ENCODE measurements around the gene TNFRSF12A. TPM values are rescaled to one million over a fixed set of nuclear protein-coding genes. Genes with fewer than 3 reads are reported as not detected.
A peak's percentile ranks its signal among the peaks of the same experiment; 100 is the strongest.

The TNFRSF12A gene
- total and polyA plus RNA-seq, 2 of the 13 experiments (the other 11 are each of a cell fraction or from before 2014, with no cell fraction given) = 61.9 to 66.0 TPM

DNA sequence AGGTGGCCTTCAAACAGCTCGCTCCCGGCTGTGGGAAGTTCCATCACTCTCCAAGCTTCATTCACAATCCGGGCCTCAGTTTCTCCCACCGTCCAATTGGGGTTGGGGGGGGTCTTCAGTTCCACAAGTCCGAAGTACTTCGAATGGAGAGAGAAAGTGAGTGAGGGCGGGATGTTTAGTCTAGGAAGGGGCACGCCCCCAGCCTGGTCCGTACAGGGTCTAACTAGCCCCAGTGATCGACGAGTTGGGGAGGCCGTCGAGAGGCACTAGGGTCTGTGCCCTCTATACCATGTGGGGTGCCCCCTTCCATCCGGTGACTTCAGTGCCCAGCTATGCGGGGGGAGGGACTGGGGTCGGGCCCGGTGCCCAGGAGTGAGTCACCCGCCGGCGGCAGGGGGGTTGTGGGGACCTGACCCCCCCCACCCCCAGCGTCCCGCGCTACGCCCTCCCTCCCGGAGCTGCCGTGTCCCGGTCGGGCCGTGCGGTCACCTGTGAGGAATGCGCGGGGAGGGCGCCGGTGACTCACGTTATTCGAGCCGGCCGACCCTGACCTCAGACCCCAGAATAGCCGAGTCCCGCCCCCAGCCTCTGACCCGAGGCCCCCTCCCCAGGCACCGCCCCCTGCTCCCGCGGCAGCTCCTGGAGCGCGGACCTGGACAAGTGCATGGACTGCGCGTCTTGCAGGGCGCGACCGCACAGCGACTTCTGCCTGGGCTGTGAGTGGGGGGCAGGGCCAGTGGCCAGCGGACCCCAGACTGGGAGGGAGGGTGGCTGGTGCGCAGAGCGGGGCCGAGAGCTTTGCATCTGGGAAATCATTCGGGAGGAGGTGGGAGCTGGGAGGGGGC lies 658 bp downstream of the TNFRSF12A start (continued):
- peak; percentile 64; the same call in 1 of the 2 replicates for TF ChIP-seq DMAP1 (CRISPR knock-in tag; IDR thresholded peaks at IDR 0.05)
- TF ChIP-seq SNAPC2 (CRISPR knock-in tag; IDR thresholded peaks at IDR 0.05) = no peak
- TF ChIP-seq, protein P1, sequence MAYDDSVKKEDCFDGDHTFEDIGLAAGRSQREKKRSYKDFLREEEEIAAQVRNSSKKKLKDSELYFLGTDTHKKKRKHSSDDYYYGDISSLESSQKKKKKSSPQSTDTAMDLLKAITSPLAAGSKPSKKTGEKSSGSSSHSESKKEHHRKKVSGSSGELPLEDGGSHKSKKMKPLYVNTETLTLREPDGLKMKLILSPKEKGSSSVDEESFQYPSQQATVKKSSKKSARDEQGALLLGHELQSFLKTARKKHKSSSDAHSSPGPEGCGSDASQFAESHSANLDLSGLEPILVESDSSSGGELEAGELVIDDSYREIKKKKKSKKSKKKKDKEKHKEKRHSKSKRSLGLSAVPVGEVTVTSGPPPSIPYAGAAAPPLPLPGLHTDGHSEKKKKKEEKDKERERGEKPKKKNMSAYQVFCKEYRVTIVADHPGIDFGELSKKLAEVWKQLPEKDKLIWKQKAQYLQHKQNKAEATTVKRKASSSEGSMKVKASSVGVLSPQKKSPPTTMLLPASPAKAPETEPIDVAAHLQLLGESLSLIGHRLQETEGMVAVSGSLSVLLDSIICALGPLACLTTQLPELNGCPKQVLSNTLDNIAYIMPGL (CRISPR knock-in tag; IDR thresholded peaks at IDR 0.05; ENCODE audit: borderline replicate concordance in 1 of 2, low read depth in 1 of 2) = peak; percentile 44 to 64; a peak in 3 of 4 replicates
- TF ChIP-seq SMAD9 (CRISPR knock-in tag; IDR thresholded peaks at IDR 0.05) = 0 out of 2 replicates have a peak, but pooled peaks have one; percentile 29
- TF ChIP-seq ZFAT (CRISPR knock-in tag; conservative IDR thresholded peaks at IDR 0.05) = no peak
- TF ChIP-seq, protein P2, sequence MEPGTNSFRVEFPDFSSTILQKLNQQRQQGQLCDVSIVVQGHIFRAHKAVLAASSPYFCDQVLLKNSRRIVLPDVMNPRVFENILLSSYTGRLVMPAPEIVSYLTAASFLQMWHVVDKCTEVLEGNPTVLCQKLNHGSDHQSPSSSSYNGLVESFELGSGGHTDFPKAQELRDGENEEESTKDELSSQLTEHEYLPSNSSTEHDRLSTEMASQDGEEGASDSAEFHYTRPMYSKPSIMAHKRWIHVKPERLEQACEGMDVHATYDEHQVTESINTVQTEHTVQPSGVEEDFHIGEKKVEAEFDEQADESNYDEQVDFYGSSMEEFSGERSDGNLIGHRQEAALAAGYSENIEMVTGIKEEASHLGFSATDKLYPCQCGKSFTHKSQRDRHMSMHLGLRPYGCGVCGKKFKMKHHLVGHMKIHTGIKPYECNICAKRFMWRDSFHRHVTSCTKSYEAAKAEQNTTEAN (CRISPR knock-in tag; conservative IDR thresholded peaks at IDR 0.05) = 0 out of 2 replicates have a peak, but pooled peaks have one; percentile 32
- TF ChIP-seq MEF2D (CRISPR knock-in tag; IDR thresholded peaks at IDR 0.05) = peak; percentile 94
- no peak for TF ChIP-seq FOXK2 (IDR thresholded peaks at IDR 0.05)
- TF ChIP-seq MTF1 (CRISPR knock-in tag; IDR thresholded peaks at IDR 0.05) = no peak
- no peak for TF ChIP-seq KLF13 (CRISPR knock-in tag; IDR thresholded peaks at IDR 0.05)
- peak; percentile 19; the same call in 1 of the 2 replicates for TF ChIP-seq TAF1 (CRISPR knock-in tag; IDR thresholded peaks at IDR 0.05)
- TF ChIP-seq ZNF841 (CRISPR knock-in tag; IDR thresholded peaks at IDR 0.05; ENCODE audit: borderline replicate concordance) = no peak
- no peak; the same call in 1 of the 2 replicates for TF ChIP-seq NR1H2 (CRISPR knock-in tag; IDR thresholded peaks at IDR 0.05; ENCODE audit: borderline replicate concordance, low read depth)
- no peak; the same call in 1 of the 2 replicates for TF ChIP-seq ZNF564 (CRISPR knock-in tag; IDR thresholded peaks at IDR 0.05)
- peak; percentile 94 for TF ChIP-seq JUNB (CRISPR knock-in tag; IDR thresholded peaks at IDR 0.05; ENCODE audit: borderline replicate concordance)
- 0 out of 2 replicates have a peak, but pooled peaks have one; percentile 24 for TF ChIP-seq ZFY (CRISPR knock-in tag; IDR thresholded peaks at IDR 0.05)
- TF ChIP-seq, protein P3, sequence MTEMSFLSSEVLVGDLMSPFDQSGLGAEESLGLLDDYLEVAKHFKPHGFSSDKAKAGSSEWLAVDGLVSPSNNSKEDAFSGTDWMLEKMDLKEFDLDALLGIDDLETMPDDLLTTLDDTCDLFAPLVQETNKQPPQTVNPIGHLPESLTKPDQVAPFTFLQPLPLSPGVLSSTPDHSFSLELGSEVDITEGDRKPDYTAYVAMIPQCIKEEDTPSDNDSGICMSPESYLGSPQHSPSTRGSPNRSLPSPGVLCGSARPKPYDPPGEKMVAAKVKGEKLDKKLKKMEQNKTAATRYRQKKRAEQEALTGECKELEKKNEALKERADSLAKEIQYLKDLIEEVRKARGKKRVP (CRISPR knock-in tag; IDR thresholded peaks at IDR 0.05) = peak in 1 of 2 experiments; percentile 41; a peak in 1 of 4 replicates
- peak; percentile 80 for TF ChIP-seq NCOA2 (CRISPR knock-in tag; IDR thresholded peaks at IDR 0.05)
- TF ChIP-seq, protein P4, sequence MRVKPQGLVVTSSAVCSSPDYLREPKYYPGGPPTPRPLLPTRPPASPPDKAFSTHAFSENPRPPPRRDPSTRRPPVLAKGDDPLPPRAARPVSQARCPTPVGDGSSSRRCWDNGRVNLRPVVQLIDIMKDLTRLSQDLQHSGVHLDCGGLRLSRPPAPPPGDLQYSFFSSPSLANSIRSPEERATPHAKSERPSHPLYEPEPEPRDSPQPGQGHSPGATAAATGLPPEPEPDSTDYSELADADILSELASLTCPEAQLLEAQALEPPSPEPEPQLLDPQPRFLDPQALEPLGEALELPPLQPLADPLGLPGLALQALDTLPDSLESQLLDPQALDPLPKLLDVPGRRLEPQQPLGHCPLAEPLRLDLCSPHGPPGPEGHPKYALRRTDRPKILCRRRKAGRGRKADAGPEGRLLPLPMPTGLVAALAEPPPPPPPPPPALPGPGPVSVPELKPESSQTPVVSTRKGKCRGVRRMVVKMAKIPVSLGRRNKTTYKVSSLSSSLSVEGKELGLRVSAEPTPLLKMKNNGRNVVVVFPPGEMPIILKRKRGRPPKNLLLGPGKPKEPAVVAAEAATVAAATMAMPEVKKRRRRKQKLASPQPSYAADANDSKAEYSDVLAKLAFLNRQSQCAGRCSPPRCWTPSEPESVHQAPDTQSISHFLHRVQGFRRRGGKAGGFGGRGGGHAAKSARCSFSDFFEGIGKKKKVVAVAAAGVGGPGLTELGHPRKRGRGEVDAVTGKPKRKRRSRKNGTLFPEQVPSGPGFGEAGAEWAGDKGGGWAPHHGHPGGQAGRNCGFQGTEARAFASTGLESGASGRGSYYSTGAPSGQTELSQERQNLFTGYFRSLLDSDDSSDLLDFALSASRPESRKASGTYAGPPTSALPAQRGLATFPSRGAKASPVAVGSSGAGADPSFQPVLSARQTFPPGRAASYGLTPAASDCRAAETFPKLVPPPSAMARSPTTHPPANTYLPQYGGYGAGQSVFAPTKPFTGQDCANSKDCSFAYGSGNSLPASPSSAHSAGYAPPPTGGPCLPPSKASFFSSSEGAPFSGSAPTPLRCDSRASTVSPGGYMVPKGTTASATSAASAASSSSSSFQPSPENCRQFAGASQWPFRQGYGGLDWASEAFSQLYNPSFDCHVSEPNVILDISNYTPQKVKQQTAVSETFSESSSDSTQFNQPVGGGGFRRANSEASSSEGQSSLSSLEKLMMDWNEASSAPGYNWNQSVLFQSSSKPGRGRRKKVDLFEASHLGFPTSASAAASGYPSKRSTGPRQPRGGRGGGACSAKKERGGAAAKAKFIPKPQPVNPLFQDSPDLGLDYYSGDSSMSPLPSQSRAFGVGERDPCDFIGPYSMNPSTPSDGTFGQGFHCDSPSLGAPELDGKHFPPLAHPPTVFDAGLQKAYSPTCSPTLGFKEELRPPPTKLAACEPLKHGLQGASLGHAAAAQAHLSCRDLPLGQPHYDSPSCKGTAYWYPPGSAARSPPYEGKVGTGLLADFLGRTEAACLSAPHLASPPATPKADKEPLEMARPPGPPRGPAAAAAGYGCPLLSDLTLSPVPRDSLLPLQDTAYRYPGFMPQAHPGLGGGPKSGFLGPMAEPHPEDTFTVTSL (CRISPR knock-in tag; IDR thresholded peaks at IDR 0.05; ENCODE audit: borderline replicate concordance) = 0 out of 2 replicates have a peak, but pooled peaks have one; percentile 13
- TF ChIP-seq YEATS2 (CRISPR knock-in tag; IDR thresholded peaks at IDR 0.05; ENCODE audit: borderline replicate concordance) = peak; percentile 51; the same call in 1 of the 2 replicates

Measured in HepG2 (cell line).